ENCODE results near the gene C6orf52. TPM values are rescaled to one million over a fixed set of nuclear protein-coding genes. Genes with fewer than 3 reads are reported as not detected.
"Not testable (repeated sequence)": the region's sequence is repeated elsewhere in the genome, so short reads cannot be mapped to it uniquely, and the experiment has no call there.

The C6orf52 gene
- total and polyA plus RNA-seq, 9 of the 15 experiments (the other 6 are each of a cell fraction or from before 2014, with no cell fraction given) = 6.7 to 37.0 (median 11.1) TPM

- FAIRE-seq; BruUV-seq (replicated peaks); in situ Hi-C loops (cut with MboI); ATAC-seq; intact Hi-C loops (cut with micrococcal nuclease); DNase-seq (ENCODE audit: extremely low read depth in 1 of 4, low spot score in 3 of 4); H3K9ac ChIP-seq (ENCODE audit: insufficient read depth in 1 of 2, low read depth in 2 of 2, low read length in 2 of 2); H4K20me1 ChIP-seq (replicated peaks; ENCODE audit: control insufficient read depth, insufficient read depth, low read length); H3K27me3 ChIP-seq (ENCODE audit: control insufficient read depth in 2 of 2, insufficient read depth in 2 of 2, low read length in 2 of 2); CTCF ChIA-PET (ENCODE audit: low intra/inter-chr PET ratio); H3K4me3 ChIP-seq; H3K9me1 ChIP-seq (ENCODE audit: control insufficient read depth, insufficient read depth, low read length): not testable (repeated sequence)
- peak overlapping the region; percentile 46 for H3K27ac ChIP-seq (ENCODE audit: extremely low read depth, low read depth, low read length)
- peaks cover 16% of the 10 kb centered on the region; the same call in 2 of the 3 replicates for H3K36me3 ChIP-seq (ENCODE audit: control insufficient read depth, insufficient read depth, low read length)
- H2AFZ ChIP-seq (ENCODE audit: low read depth, low read length) = peak overlapping the region; percentile 90
- POLR2A ChIA-PET = interaction anchor here (1.0 to 1.4 kb wide), 4 partner anchors 11 to 26 kb away, joined by 3 to 6 read pairs (median 4); partner anchors contain the start of genes C6orf52 and PAK1IP1
- peaks cover 35% of the 10 kb centered on the region for H3K79me2 ChIP-seq (ENCODE audit: control insufficient read depth, insufficient read depth, low read length)
- 88% methylated on average over 17 of the region's 17 CpGs for WGBS (ENCODE audit: insufficient coverage, low coverage, missing lambda C conversion rate)
- H3K4me2 ChIP-seq (ENCODE audit: insufficient read depth, low read length) = 0 out of 2 replicates have a peak overlapping the region, but pooled peaks have one; percentile 8
- H3K9me3 ChIP-seq (replicated peaks; ENCODE audit: control insufficient read depth, insufficient read depth, low read depth, low read length) = peaks cover 13% of the 10 kb centered on the region
- peaks cover 31 to 37% of the 10 kb centered on the region in 2 experiments for H3K4me1 ChIP-seq (replicated peaks in 1 of 2; ENCODE audit: control insufficient read depth in 2 of 2, insufficient read depth in 2 of 2, low read length in 2 of 2)
- TF ChIP-seq SRF (CRISPR knock-in tag; IDR thresholded peaks at IDR 0.05) (0 out of 4 replicates have a peak, but pooled peaks of 1 of the 2 experiments have one; percentile 18), FOXA3 (CRISPR knock-in tag; conservative IDR thresholded peaks at IDR 0.05 in 1 of 2, IDR thresholded peaks at IDR 0.05 in 1 of 2) (0 out of 4 replicates have a peak, but pooled peaks of 1 of the 2 experiments have one; percentile 15), CC2D1A (IDR thresholded peaks at IDR 0.05) (peak; percentile 44; the same call in 1 of the 2 replicates), NFYB (IDR thresholded peaks at IDR 0.05; ENCODE audit: extremely low read depth, insufficient read length) (peak; percentile 80), SUPT5H (IDR thresholded peaks at IDR 0.05) (peak; percentile 39; the same call in 1 of the 2 replicates), POLR2A (conservative IDR thresholded peaks at IDR 0.05) (peak; percentile 77), RBM25 (IDR thresholded peaks at IDR 0.05; ENCODE audit: low read depth, low read length, severe bottlenecking) (peak; percentile 14), TBP (optimal IDR thresholded peaks at IDR 0.05; ENCODE audit: low read depth, low read length) (peak; percentile 38), CHAMP1 (IDR thresholded peaks at IDR 0.05) (0 out of 2 replicates have a peak, but pooled peaks have one; percentile 37)
These were observed 26.8 kb upstream of the C6orf52 start for GRCh38 chr6:10720960-10721849.
